ENCODE results near the gene PLEKHA5.

PLEKHA5 gene

DNA sequence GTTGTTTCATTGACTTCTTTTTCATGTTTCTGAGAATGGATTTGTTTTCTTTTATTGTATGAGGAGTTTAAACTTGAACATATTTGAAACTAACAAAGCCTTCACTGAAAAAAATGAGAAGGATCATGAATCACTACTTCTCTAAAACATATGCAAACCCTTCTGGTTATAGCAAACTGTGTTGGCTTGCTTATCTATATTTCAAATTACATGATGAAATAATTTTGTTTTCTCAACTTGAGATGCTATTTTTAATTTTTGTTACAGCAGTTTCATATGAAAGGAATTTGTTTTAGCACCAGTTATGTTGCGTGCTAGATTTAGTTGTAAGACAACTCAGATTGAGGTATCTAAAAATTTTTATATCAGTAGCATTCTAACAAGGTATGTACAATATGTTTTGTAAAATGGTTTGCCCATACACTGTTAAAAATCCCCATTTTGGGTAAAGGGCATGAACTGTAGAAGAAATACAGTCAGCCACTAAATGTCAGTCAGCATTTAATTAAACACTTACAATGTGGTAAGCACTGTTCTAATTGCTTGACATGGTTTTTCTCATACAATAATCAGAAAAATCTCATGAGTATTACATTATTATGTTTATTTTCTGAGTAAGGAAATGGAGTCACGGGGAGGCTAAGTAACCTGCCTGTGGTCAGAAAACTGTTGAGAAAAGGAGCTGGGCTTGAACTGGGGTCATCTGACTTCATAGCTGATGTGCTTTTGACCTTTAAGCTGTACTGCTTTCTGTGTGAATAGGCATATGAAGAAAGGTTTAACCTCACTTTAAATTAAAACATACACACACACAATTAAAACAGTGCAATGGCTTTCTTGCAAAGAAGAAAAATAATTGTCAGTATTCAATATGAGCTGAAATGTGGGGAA, 105.7 kb downstream of the PLEKHA5 start:
- no peak for DNase-seq

- DNase-seq, result no peak
These were observed 107.1 kb downstream of the PLEKHA5 start for GRCh38 chr12:19236656-19237055.

DNA sequence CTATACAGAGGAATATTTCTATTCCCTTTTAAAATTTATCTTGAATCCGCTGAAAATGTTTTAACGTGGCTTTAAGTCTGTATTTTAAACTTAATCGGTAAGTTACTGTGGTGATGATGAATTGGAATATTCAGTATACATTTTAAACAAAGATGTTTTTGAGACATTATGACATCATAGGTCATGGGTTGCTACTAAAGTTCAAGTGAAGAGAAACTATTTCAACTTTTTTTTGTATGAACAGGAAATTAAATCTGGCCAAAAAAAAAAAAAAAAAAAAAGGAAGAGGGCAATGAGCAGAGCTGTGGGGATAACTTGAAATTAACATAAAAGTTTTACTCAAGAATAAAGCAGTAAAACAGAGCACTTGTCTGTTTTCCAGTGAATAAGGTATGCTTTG, 109.0 kb downstream of the PLEKHA5 start:
- no peak for DNase-seq

- DNase-seq, result no peak
These were observed 109.6 kb downstream of the PLEKHA5 start for GRCh38 chr12:19239102-19239501.

DNA sequence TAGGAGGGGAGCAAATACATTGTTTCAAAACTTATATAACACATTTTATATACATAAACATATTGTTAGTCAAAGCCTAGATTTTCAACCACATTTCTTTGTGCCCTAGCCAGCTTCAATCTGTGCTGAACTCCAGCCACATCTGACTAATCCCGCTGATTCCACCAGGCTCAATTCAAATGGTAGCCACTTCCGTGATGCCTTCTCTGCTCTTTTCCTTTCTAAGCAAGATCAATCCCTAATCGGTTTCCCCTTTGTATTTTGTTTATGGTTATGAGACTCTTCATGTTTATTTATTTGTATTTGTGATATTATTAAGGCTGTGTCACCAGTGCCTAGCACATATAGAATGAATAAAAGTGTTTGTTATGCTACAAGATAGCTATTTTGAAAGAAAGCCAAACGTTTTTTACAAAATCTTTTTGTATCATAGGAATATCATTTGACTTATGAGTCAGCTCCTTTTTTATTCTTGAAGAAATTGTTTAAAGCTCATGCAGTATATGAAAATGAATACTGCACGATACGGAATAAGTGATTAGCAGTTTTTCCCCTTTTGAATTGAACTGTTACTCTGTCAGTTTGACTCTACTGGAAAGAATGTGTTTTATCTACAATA, 110.2 kb downstream of the PLEKHA5 start:
- no peak for DNase-seq

DNA sequence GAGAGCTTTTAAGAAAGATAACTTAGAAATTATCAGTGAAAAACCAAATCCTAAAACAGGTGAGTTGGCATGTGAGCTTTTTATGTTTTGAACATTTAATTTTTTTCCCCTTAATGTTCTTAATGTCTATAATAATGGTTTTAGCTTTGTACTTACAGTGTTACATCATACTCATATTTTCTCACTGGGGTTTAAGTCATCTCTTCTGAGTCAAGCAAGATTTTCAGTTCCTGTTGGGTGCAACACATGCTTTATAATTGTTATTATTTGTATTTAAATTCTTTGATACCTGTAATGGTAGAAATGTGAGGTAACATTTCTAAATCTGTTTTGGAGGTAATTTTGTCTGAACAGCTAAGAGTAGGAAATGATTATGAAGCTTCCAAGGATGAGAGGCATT, 113.0 kb downstream of the PLEKHA5 start:
- DNase-seq, result no peak

- no peak for DNase-seq
These were observed 114.0 kb downstream of the PLEKHA5 start for GRCh38 chr12:19243551-19243950.

- no peak for DNase-seq
These were observed 114.8 kb downstream of the PLEKHA5 start for GRCh38 chr12:19244312-19244711.

DNA sequence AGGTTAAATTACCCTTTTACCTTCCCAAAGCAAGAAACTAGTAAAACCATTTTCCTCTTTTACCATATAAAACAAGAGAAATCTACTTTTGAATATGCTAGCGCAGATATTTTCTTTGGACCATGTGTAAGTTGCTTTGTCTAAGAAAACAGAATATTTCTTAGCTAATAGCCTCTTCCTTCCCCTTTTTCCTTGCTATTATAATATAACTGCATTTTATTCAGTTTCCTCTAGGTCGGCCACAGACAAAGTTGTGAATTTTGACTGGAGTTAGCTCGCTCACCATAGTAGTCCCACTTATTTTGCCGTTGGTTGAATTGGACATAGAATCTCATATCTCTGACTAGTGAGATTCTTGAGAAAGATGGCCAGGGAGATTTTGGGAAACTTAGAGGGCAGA, 115.6 kb downstream of the PLEKHA5 start:
- DNase-seq, result no peak

GRCh38 chr12:19245666-19246065, 116.1 kb downstream of the PLEKHA5 start:
- no peak for DNase-seq

GRCh38 chr12:19246933-19247332, 117.4 kb downstream of the PLEKHA5 start:
- no peak for DNase-seq

DNA sequence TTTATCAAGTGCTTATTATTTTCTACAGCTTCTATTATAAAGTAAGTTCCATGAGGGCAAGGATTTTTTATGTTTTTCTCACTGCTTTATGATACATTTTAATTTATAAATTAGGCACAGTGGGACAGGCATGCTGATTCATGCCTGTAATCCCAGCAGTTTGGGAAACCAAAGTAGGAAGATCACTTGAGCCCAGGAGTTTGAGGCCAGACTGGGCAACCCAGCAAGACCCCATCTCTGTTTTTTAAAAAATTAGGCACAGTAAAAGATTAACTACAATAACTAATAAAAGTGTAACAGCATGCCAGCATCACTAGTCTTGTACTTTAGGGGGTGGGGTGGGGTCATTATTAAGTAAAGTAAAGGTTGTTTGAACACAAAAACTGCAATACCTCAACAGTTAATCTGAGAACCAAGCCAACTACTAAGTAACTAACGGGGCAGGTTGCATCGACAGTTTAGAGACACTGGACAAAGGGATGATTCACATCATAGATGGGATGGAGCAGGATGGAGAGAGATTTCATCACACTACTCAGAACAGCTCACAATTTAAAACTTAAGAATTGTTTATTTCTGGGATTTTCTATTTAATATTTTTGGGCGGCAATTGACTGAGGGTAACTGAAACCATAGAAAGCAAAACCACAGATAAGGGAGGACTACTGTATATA, 119.5 kb downstream of the PLEKHA5 start:
- no peak for DNase-seq

DNA sequence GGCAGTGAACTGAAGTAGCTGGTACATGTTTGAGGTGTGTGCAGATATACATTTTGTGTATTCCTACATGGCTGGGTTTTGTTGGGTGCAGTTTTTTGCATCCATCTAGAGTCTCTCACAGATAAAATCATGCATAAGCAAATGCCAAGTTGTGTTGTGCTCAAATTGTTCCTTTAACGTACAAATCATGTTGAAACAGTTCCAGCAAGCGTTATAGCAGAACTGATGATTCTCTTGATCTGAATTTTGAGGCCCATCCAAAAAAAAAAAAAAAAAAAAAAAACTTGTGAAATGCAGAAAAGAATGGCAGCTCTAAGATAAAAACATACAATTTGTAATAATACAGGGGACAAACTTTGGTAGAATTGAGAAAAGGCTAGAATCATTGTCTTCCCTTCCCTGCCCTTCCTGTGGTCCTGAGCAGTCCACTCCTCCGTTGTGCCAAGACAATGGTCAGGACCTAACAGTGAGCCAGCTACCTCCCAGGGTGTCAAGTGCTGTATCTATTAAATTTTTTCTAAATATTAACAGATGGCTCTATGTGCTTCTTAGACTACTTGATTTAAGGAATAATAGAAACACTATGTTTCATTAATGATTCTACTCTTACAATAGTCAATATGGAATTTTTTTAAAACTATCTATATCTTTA, 122.1 kb downstream of the PLEKHA5 start:
- DNase-seq, result peak in 1 of 2 experiments; percentile 38

GRCh38 chr12:19260135-19260534, 130.6 kb downstream of the PLEKHA5 start:
- no peak for DNase-seq

GRCh38 chr12:19261773-19262172, 132.2 kb downstream of the PLEKHA5 start:
- DNase-seq, result no peak

DNA sequence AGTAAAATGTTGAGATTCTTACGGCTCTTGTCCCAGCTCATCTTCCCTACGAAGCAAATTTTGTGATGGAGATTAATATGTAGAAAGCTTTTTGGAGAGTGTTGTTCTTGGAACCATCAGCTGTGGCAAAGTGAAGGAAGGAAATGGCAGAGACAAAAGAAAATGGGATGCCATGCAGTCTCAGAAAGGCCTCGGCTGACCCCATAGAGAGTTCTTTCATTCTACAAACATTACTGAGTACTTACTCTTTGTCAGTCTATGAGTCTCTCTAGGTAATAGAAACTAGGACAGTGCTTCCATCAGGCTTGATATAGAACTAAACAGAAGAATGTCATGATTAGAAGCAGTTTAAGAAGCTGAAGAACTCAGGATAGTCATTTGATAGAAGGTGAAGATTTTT, 134.1 kb downstream of the PLEKHA5 start:
- DNase-seq, result no peak

DNA sequence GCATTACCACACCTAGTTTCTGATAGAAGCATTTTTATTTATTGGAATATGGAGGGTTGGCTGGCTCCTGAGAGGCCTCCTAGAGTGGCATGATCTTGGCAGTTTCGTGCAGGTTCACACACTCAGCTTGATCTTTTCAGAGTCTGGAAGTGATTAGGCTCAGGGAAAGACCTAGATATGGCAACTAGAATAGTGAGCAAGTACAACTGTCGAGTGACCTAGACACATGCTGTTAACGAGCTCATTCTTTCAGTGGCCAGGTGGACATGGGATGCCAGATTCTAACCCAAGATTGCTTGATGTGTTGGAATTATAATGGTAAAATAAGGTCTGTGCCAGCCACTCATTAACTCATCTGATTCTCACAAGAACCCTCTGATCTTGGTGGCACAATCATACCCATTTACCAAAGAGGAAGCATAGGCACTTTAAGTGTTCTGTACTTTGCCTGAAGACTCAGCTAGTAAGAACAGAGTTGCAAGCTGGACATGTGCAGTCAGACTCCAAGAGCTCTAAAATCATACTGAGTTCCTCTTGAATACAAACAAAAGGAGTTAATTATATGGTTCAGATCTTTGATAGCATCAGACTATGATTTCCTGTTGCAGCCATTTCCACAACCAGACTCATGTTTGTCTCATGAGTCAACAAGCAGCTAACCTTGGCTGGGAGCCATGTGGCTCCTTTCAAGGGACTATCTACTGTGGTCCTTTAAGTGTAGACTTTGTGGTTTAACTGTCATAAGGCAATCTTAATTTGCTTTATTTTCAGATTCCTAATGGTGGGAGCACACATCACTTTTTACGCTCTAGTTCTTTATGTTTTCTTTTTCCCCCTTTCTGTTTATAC, 144.2 kb downstream of the PLEKHA5 start:
- no peak for DNase-seq

DNA sequence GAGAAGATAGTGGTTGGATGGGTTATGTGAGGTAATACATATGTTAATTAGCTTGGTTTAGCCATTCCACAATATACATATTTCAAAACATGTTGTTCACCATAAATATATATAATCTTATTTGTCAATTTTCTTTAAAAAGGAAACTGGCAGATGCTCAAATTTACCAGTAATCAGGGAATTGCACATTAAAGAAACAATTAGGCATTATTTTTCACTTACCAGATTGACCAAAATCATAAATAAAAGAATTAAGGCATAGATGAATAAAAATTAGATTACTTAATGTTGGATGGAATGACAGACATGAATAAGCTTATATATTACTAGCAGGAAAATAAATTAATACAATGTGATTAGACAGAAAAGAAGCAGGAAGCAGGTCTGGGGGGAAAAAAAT, 147.2 kb downstream of the PLEKHA5 start:
- no peak for DNase-seq

DNA sequence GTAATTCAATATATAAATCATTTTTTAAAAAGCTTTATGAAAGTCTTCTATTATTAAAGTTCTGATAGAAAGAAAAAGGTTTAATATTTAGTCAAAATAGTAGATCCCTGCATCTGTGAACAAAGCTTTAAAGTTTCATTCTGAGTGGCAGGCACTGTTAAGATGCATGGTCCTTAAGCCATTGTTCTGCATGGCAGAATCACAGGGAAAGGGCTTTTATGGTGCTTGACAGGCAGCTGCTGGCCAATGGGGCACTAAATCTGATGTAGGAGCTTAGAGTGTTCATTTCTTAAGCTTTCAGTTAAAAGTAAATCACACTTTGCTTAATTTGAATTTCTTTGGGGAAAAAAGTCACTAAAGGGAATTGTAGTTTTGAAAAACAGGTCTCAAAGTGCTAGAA, 148.2 kb downstream of the PLEKHA5 start:
- DNase-seq, result peak in 1 of 2 experiments; percentile 15

DNA sequence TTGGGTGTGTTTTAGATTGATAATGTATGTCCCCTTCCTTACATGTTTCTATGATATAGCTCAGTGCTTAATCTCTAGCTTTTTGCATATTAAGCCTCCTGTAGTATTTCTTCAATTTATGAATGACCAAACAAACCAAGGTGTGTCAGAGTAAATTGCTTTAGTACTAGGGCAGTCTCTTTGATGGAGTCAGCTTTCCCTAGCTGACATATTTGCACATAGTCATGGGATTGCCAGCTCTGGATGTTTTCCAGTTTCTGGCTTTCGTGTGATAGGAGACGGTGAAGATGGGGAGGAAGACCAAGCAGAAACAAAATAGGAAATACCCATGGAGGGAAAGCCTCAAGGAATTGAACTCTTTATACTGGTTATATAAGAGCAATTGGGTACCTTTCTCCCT, 148.9 kb downstream of the PLEKHA5 start:
- DNase-seq, result no peak

- DNase-seq, result no peak
These were observed 152.7 kb downstream of the PLEKHA5 start for GRCh38 chr12:19282133-19282699.

DNA sequence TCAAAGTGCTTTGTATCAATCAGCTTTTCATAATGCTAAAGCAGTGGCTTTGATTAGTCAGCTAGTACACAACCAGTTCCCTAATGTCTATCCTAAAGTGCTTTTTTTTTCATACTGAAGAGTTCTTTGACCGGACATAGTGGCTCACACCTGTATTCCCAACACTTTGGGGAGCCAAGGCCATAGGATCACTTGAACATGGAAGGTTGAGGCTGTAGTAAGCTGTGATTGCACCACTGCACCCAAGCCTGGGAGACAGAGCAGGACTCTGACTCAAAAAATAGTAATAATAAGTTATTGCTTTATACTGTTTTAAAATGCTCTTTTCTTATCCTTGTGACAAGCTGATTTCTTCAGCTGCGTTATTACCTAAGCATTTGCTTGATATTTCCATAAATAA, 155.1 kb downstream of the PLEKHA5 start:
- DNase-seq, result no peak
